ENCODE results near the gene ASTN2.

GRCh38 chr9:117205806-117206205, 209.1 kb downstream of the ASTN2 start:
- TF ChIP-seq HMGXB4 (CRISPR knock-in tag; IDR thresholded peaks at IDR 0.05; ENCODE audit: borderline replicate concordance), result no peak
- TF ChIP-seq CTCF (IDR thresholded peaks at IDR 0.05), result no peak
- TF ChIP-seq BHLHE40 (IDR thresholded peaks at IDR 0.05; ENCODE audit: low read depth, low read length), result no peak
- TF ChIP-seq HDAC2 (IDR thresholded peaks at IDR 0.05), result no peak
- TF ChIP-seq USF2 (IDR thresholded peaks at IDR 0.05), result no peak
- no peak for TF ChIP-seq POLR2A (IDR thresholded peaks at IDR 0.05; ENCODE audit: low read length)
- TF ChIP-seq EHMT2 (IDR thresholded peaks at IDR 0.05; ENCODE audit: low read depth), result no peak
- TF ChIP-seq SMC3 (IDR thresholded peaks at IDR 0.05), result no peak
- no peak for TF ChIP-seq JUNB (IDR thresholded peaks at IDR 0.05)
- TF ChIP-seq CBX8 (IDR thresholded peaks at IDR 0.05), result no peak
